GM12878 (cell line): ENCODE measurements around the gene TAGLN3. TPM values are rescaled to one million over a fixed set of nuclear protein-coding genes. Genes with fewer than 3 reads are reported as not detected.

ENCODE experiments used
- ATAC-seq: fragments of 200-7000 bp; cut with Tn5 transposase; 3 replicates; pipeline ENCODE4 v1.9.1; 2020; ENCODE audit warnings: mild to moderate bottlenecking, moderate library complexity
- BruUV-seq: library from RNA; stranded (reverse); fragments of 400-500 nt; replicated peaks from 2 replicates; lab custom pipeline; 2021; lab: Mats Ljungman, UMichigan
- CTCF ChIA-PET: fragments of 300-600 bp; sonication (Branson Sonifier 250); formaldehyde crosslinking; extraction: SDS; loops from one replicate; lab custom pipeline; 2021; ENCODE audit warnings: inconsistent platforms; lab: Yijun Ruan, JAX
- POLR2A ChIA-PET: fragments of 350-600 bp; formaldehyde crosslinking; extraction: SDS; loops from one replicate; lab custom pipeline; 2021; ENCODE audit warnings: inconsistent platforms; lab: Charles Lee
- RAD21 ChIA-PET: fragments of 300-600 bp; sonication (Branson Sonifier 250); formaldehyde crosslinking; loops from one replicate; lab custom pipeline; 2023; ENCODE audit warnings: antibody characterized with exemption; ENCODE audit not compliant: unreplicated experiment; lab: Charles Lee
- SMC1A ChIA-PET: fragments of 300-600 bp; sonication (Branson Sonifier 250); formaldehyde crosslinking; loops from one replicate; lab custom pipeline; 2023; ENCODE audit not compliant: unreplicated experiment, uncharacterized antibody; lab: Charles Lee
- DNase-seq: peaks from one replicate; pipeline ENCODE4 v3.0.0-alpha.2; 2011; ENCODE audit warnings: low read depth, low spot score
- FAIRE-seq: peaks from 3 replicates; lab custom pipeline; 2011; peaks lifted over from hg19 to GRCh38; lab: Jason Lieb, UNC
- H2AFZ ChIP-seq: 2 replicates; pipeline ENCODE4 v1.6.0; 2011; ENCODE audit warnings: low read depth, low read length, control low read depth; ENCODE audit not compliant: control insufficient read depth
- H3K27ac ChIP-seq: 2 replicates; pipeline ENCODE4 v1.5.1; 2011; ENCODE audit warnings: control low read depth; ENCODE audit not compliant: control insufficient read depth, insufficient read depth
- H3K27me3 ChIP-seq, 2 experiments: replicated peaks in 1 of 2; 2 replicates each; pipeline versions ENCODE4 v1.6.0 to v1.6.1; 2011; ENCODE audit warnings: low read length in 1 of 2; ENCODE audit not compliant: control insufficient read depth in 2 of 2, insufficient read depth in 2 of 2
- H3K36me3 ChIP-seq, 2 experiments: 2 replicates each; pipeline ENCODE4 v1.5.1; 2011; ENCODE audit warnings: low read length in 1 of 2; ENCODE audit not compliant: control insufficient read depth in 2 of 2, insufficient read depth in 2 of 2
- H3K4me1 ChIP-seq: 2 replicates; pipeline ENCODE4 v1.6.1; 2011; ENCODE audit warnings: mild to moderate bottlenecking, low read length, moderate library complexity, mixed read lengths; ENCODE audit not compliant: control insufficient read depth, insufficient read depth
- H3K4me2 ChIP-seq: 2 replicates; pipeline ENCODE4 v1.6.0; 2011; ENCODE audit warnings: control low read depth; ENCODE audit not compliant: control insufficient read depth, insufficient read depth
- H3K4me3 ChIP-seq: fragments of 200-600 bp; sonication (generic); 2 replicates; pipeline ENCODE4 v1.5.1; 2016
- H3K79me2 ChIP-seq: 2 replicates; pipeline ENCODE4 v1.6.0; 2011; ENCODE audit warnings: low read length; ENCODE audit not compliant: control insufficient read depth, insufficient read depth
- H3K9ac ChIP-seq: 2 replicates; pipeline ENCODE4 v1.8.0; 2011; ENCODE audit warnings: low read length, control low read depth, mixed read lengths; ENCODE audit not compliant: control insufficient read depth, insufficient read depth
- H3K9me3 ChIP-seq: replicated peaks from 3 replicates; pipeline ENCODE4 v1.5.1; 2011; ENCODE audit warnings: mild to moderate bottlenecking, low read length; ENCODE audit not compliant: control insufficient read depth, insufficient read depth
- H4K20me1 ChIP-seq: 2 replicates; pipeline ENCODE4 v1.6.0; 2011; ENCODE audit not compliant: control insufficient read depth, insufficient read depth
- CBX3 ChIP-seq: fragments of 200-600 bp; sonication (generic); IDR thresholded peaks from 2 replicates; pipeline ENCODE4 v1.6.1; 2016; ENCODE audit warnings: low read depth, borderline replicate concordance
- CREB1 ChIP-seq: IDR thresholded peaks from 2 replicates; pipeline ENCODE4 v1.6.1; 2012; ENCODE audit warnings: low read depth, mild to moderate bottlenecking, inconsistent platforms
- CUX1 ChIP-seq: IDR thresholded peaks from 2 replicates; pipeline ENCODE4 v1.6.1; 2012; ENCODE audit warnings: improper control_type of control experiment, low read depth, low read length; ENCODE audit not compliant: insufficient replicate concordance
- GABPA ChIP-seq: IDR thresholded peaks from 2 replicates; pipeline ENCODE4 v1.6.1; 2014; ENCODE audit warnings: antibody characterized with exemption, low read depth, mild to moderate bottlenecking, inconsistent platforms
- HDAC6 ChIP-seq: fragments of 200-600 bp; sonication (generic); IDR thresholded peaks from one replicate; pipeline ENCODE4 v1.8.0; 2017; ENCODE audit warnings: antibody characterized with exemption; ENCODE audit not compliant: unreplicated experiment
- IKZF2 ChIP-seq, 2 experiments: fragments of 450-650 bp; IDR thresholded peaks; 2 replicates each; pipeline ENCODE4 v1.6.1; 2017; ENCODE audit warnings: mild to moderate bottlenecking in 2 of 2, moderate library complexity in 2 of 2
- SMAD5 ChIP-seq: IDR thresholded peaks from 2 replicates; pipeline ENCODE4 v1.6.1; 2016; ENCODE audit warnings: antibody characterized with exemption, low read depth
- SMC3 ChIP-seq: IDR thresholded peaks from 2 replicates; pipeline ENCODE4 v1.6.1; 2011; ENCODE audit warnings: low read length, improper control_type of control experiment, borderline replicate concordance
- TBL1XR1 ChIP-seq: IDR thresholded peaks from 2 replicates; pipeline ENCODE4 v1.6.1; 2012; ENCODE audit warnings: low read depth, low read length, improper control_type of control experiment
- TCF3 ChIP-seq: IDR thresholded peaks from 2 replicates; pipeline ENCODE4 v1.6.1; 2012; ENCODE audit warnings: low read depth, mild to moderate bottlenecking, low read length, borderline replicate concordance; ENCODE audit not compliant: insufficient read depth
- ZNF217 ChIP-seq: fragments of 450-650 bp; IDR thresholded peaks from 2 replicates; pipeline ENCODE4 v1.6.1; 2017; ENCODE audit warnings: antibody characterized with exemption, mild to moderate bottlenecking
- WGBS: methylation state at CpG from one replicate; pipeline ENCODE4 v1.1.6; 2016; ENCODE audit warnings: low lambda C conversion rate; ENCODE audit not compliant: insufficient replicate concordance, insufficient coverage; ENCODE audit errors: missing lambda C conversion rate; 5-methylcytosine and 5-hydroxymethylcytosine counted together
- in situ Hi-C: fragments of 300-500 bp; cut with MboI; formaldehyde crosslinking; loops from 9 replicates; pipeline ENCODE4 v1.14.3; 2018; ENCODE audit warnings: mixed read lengths
- intact Hi-C: fragments of 100-400 bp; cut with micrococcal nuclease; formaldehyde crosslinking; loops from one replicate; pipeline ENCODE4 v1.14.2; 2022; ENCODE audit not compliant: unreplicated experiment
- polyA plus RNA-seq, 11 experiments: library from polyadenylated mRNA; depleted of rRNA in 4 of 11; unstranded in 6 of 11; stranded (reverse) in 5 of 11; fragments of >200 nt; fragmentation: Nextera tagmentation in 4 of 11; fragmentation: Illumina TruSeq in 1 of 11; extraction: Ambion mirVana in 4 of 11; extraction: Trizol in 1 of 11; gene quantifications; 1 replicate in 1 of 11; 2 replicates in 10 of 11; pipeline versions ENCODE4 v1.2.1 to v1.2.3, GENCODE V29; 2011 to 2016; ENCODE audit warnings: inconsistent platforms in 2 of 11, missing spikeins in 2 of 11, low read depth in 1 of 11
- total RNA-seq, 4 experiments: library from RNA; depleted of rRNA in 3 of 4; stranded (reverse); fragments of >200 nt in 3 of 4; fragmentation: Illumina TruSeq in 1 of 4; extraction: Trizol in 1 of 4; gene quantifications; 2 replicates each; pipeline versions ENCODE4 v1.2.1 to v1.2.3, GENCODE V29; 2013 to 2021
- TF ChIP-seq, protein P1 (sequence below): IDR thresholded peaks from 2 replicates; pipeline ENCODE4 v1.6.1; 2011; ENCODE audit warnings: borderline replicate concordance, low read depth, mild to moderate bottlenecking, moderate library complexity, low read length; ENCODE audit not compliant: insufficient read depth, poor library complexity, severe bottlenecking
- TF ChIP-seq, protein P2 (sequence below): IDR thresholded peaks from 2 replicates; pipeline ENCODE4 v1.6.1; 2012; ENCODE audit warnings: mild to moderate bottlenecking, low read depth, low read length

Gene TAGLN3
- total and polyA plus RNA-seq, 10 of the 15 experiments (the other 5 are each of a cell fraction or from before 2014, with no cell fraction given), result 0.06 to 0.53 (median 0.12) TPM; not detected in 3

DNA sequence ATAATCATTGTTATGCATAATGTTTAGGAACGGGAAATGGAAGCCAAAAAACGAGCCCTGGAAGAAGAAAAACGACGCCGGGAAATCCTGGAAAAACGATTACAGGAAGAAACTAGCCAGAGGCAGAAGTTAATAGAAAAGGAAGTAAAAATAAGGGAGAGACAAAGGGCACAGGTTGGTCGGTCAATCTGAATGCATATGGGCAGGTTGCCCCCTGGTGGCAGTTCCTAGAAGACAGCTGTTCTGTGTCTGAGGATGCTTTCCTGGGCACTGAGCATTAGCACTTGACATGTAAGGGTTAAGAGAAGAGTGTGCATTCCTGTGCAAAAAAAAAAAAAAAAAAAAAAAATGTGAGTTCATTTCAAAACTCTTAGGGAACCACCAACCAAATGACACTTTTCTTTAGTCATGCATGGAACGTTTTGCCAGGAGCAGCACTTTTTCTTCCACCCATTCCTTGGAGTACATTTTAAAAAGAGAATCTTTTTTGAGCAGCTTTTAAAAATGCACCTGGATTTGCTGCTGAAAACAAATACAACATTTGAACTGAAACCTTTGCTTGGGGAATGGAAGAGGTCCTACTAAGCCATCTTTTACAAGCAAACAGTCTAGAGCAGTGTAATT is 31.0 kb upstream of the TAGLN3 start:
- SMC1A ChIA-PET, result interaction anchor here (0.6 to 23.3 kb wide), 43 partner anchors 11 to 390 kb away, joined by 3 to 424 read pairs (median 4); partner anchors contain the start of genes ABHD10, PHLDB2 and TMPRSS7
- intact Hi-C loops, result loop anchor here (1.0 to 2.0 kb wide), 6 partner anchors 72 to 391 kb away; no protein-coding TSS in a partner anchor
- peak; percentile 95 for TF ChIP-seq SMC3
- TF ChIP-seq TCF3, result no peak
- no peak for TF ChIP-seq CBX3
- no peak for TF ChIP-seq ZNF217
- no peak for TF ChIP-seq IKZF2 (IDR thresholded peaks at IDR 0.05)
- TF ChIP-seq CREB1, result no peak
- no peak for TF ChIP-seq SMAD5
- TF ChIP-seq TBL1XR1, result no peak
- TF ChIP-seq, protein P1, sequence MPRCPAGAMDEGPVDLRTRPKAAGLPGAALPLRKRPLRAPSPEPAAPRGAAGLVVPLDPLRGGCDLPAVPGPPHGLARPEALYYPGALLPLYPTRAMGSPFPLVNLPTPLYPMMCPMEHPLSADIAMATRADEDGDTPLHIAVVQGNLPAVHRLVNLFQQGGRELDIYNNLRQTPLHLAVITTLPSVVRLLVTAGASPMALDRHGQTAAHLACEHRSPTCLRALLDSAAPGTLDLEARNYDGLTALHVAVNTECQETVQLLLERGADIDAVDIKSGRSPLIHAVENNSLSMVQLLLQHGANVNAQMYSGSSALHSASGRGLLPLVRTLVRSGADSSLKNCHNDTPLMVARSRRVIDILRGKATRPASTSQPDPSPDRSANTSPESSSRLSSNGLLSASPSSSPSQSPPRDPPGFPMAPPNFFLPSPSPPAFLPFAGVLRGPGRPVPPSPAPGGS, result no peak
- TF ChIP-seq CUX1, result no peak
- TF ChIP-seq, protein P2, sequence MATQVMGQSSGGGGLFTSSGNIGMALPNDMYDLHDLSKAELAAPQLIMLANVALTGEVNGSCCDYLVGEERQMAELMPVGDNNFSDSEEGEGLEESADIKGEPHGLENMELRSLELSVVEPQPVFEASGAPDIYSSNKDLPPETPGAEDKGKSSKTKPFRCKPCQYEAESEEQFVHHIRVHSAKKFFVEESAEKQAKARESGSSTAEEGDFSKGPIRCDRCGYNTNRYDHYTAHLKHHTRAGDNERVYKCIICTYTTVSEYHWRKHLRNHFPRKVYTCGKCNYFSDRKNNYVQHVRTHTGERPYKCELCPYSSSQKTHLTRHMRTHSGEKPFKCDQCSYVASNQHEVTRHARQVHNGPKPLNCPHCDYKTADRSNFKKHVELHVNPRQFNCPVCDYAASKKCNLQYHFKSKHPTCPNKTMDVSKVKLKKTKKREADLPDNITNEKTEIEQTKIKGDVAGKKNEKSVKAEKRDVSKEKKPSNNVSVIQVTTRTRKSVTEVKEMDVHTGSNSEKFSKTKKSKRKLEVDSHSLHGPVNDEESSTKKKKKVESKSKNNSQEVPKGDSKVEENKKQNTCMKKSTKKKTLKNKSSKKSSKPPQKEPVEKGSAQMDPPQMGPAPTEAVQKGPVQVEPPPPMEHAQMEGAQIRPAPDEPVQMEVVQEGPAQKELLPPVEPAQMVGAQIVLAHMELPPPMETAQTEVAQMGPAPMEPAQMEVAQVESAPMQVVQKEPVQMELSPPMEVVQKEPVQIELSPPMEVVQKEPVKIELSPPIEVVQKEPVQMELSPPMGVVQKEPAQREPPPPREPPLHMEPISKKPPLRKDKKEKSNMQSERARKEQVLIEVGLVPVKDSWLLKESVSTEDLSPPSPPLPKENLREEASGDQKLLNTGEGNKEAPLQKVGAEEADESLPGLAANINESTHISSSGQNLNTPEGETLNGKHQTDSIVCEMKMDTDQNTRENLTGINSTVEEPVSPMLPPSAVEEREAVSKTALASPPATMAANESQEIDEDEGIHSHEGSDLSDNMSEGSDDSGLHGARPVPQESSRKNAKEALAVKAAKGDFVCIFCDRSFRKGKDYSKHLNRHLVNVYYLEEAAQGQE, result no peak
- TF ChIP-seq HDAC6, result no peak
- TF ChIP-seq GABPA, result no peak

More for the DNA sequence above, 31.0 kb upstream of the TAGLN3 start:
- FAIRE-seq (peak; percentile 92), ATAC-seq (peak; percentile 99), DNase-seq (no peak)
- POLR2A ChIA-PET, result interaction anchor here (0.6 to 1.4 kb wide), 3 partner anchors 10 to 249 kb away, joined by 3 to 4 read pairs (median 3); no protein-coding TSS in a partner anchor
- H3K36me3 ChIP-seq, result no peaks in the 10 kb centered on the region
- under 1% methylated on average over 8 of the region's 8 CpGs for WGBS
- no peaks in the 10 kb centered on the region for H4K20me1 ChIP-seq
- H3K4me3 ChIP-seq, result no peak overlapping the region
- no peaks in the 10 kb centered on the region for H3K79me2 ChIP-seq
- H3K4me2 ChIP-seq, result no peak overlapping the region
- no TSS peak for BruUV-seq
- no peaks in the 10 kb centered on the region for H3K9me3 ChIP-seq
- CTCF ChIA-PET, result interaction anchor here (0.6 to 9.8 kb wide), 50 partner anchors 9 to 913 kb away, joined by 3 to 380 read pairs (median 6); partner anchors contain the start of gene ABHD10
- no peaks in the 10 kb centered on the region for H3K27me3 ChIP-seq
- no peaks in the 10 kb centered on the region for H3K4me1 ChIP-seq
- no peak overlapping the region for H2AFZ ChIP-seq
- H3K9ac ChIP-seq, result no peak overlapping the region
- RAD21 ChIA-PET, result interaction anchor here (0.9 to 10.6 kb wide), 25 partner anchors 9 to 389 kb away, joined by 3 to 177 read pairs (median 5); partner anchors contain the start of genes ABHD10 and PHLDB2
- no peak overlapping the region for H3K27ac ChIP-seq
- in situ Hi-C loops, result no loop called here
